ENCODE results near the gene CNBP.

CNBP gene

DNA sequence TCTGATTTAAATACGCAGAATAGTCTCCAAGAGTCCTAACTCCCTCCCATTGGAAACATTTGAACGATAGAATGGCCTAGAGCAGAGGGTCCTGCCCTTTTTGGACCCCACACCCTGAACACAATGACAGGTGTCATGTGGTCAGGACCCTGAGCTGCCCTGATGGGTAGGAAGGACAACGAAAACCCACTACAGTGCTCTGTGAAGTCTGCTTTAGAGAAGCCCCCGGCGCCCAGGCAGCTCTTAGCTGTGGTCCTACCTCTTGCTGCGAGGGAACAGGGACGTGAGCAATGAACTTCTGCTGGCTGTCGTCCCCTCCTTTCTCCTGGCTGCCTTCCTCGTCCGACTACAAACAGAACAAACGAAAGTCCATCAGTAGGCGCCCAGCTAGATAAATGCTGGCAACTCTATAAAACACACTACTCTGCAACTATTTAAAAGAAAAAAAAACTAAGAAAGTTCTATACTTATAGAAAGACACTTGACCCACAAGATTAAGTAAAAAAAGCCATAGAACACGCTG, 53.3 kb downstream of the CNBP start:
- DNase-seq: no peak

DNA sequence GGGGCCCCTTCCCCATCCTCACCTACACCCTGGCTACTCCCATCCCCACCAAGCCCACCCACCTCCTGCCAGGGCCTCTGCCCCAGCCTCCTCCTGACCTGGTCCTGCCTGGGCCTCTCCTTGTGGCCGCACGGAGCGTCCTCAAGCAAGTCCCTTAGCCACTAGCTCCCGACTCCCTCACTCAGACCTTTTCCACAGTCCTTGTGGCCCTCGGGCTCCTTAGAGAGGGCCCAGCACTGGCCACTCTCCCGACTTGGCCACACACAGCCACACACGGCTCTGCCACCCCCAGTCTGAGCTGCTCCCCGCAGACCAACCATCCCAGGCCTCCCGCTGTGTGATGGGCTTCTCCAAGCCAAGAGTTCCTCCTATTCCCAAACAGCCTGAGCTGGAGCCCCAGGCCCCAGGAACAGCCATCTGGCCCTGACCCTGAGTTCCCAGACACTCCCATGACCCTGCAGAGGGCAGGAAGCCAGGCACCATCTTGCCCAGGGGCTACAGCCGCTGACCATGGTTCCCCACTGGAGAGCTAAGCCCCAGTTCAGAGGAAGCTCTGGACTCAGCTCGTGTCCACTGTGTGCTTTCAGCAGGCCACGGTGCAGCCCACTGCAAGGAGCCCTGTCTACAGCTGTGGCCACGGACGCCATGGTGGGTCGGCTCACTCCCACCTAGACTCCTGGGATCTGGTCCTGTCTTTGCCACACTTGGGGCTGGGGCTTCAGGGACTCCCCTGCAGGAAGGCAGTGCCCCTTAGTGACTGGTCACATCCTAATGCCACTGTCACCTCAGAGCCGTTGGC, 55.1 kb downstream of the CNBP start:
- DNase-seq: no peak

DNA sequence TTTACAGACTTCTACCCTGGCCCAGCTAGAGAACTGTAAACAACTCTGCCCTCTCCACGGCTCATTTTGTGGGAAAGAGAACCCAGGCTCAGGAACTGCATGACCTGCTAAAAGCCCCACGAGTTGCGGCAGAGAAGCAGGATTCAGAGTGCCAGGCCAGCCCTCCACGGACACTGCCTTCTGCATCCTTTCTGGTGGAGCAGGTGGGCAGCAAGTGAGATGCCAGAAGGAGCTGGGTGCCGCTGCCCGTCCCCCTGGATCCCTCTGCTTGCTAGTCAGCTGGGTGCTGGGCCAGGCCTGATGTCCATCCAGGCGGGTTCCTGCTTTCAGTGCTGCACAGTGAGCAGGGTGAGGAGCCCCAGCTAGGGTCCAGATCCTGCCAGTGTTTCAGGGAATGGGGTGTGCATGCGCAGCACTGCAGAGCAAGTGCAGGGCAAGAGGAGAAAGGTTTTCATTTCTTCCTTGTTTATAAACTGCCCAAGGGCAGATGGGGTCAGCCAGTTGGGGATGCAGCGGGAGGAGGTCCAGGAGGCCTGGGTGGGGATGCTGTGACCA, 56.9 kb downstream of the CNBP start:
- DNase-seq: no peak

DNA sequence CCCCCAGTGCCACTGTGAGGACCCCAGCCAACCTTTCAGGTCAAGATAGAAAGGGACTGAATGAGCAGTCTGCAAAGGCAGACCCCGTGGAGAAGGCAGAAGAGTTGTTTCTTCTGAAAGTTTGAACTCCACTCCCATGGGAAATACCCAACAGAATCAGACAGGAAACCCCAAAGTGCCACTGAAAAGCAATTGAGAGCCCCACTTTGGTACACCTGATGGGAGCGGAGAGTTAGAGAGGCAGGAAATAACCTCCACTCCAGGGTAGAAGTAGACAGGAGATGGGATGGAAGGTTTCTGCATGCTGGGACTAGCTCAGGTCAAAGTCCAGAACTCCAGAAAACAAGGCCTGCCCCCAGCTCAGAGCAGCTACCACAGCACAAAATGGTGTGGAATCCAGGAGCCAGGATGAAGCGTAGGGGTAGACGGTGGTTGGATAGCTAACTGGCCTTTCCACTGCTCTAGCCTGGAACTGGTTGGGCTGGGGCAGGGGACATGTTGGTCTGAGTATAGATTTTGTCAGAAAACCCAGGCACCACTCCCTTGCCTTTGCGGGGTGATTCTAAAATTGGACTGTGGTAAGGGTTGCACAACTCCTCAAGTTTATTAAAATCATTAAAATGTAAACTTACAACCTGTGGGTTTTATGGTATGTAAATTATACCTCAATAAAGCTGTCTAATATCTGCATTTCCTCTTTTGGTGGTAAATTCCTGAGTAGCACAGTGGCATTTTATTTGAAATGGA, 60.2 kb downstream of the CNBP start:
- DNase-seq: peak; percentile 16

DNA sequence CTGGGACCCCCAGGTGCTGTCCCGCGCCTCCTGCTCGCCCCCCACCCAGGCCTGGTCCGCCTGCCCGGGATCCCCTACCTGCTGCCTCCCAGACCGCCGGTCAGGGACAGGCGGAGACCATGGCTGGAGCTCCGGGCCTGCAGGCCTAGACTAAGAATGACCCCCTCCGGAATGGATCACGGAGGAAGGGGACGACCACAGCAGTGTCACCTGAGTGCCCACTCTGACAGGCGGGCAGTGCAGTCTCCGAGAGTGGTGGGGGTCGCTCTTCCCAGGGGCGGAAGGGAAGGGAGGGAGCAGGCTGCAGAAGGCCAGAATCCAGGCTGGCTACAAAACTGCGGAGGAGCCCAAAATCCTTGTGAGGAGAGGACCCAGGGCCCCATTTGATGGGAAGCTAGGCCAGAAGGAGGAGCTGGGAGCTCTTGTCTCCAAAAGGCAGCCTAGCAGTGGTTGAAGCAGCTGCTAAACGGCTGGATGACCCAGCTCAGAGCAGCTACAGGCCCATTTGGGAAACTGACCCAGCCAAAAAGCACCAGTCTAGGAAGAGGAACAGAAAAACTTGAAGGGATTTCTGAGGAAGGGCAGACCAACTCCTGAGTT, 61.2 kb downstream of the CNBP start:
- DNase-seq: peak; percentile 44

DNA sequence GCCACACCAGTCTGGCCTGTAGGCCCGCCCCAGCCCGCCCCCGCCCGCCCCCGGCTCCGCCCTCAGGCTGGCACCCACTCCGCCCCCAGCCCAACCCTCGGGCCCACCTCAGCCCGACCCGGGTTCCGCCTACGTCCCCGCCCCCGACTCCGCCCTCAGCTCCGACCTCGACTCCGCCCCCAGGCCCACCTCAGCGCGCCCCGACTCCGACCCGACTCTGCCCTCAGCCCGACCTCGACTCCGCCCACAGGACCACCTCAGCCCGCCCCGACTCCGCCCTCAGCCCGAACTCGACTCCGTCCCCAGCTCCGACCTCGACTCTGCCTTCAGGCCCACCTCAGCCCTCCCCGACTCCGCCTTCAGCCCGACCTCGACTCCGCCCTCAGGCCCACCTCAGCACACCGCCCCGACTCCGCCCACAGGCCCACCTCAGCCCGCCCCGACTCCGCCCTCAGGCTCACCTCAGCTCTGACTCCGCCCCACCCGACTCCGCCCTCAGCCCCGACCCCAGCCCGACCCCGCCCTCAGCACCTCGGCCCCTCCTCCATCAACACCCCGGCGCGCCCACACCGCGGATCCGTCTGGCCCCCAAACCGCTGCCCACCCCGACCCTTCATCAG, 61.8 kb downstream of the CNBP start, which contains the start of gene RAB43:
RAB43 (minus strand) TSS at position 13 of the 620 bp plus-strand sequence. CDS start 315 bp downstream, outside the sequence.
- DNase-seq: peak; percentile 88

DNA sequence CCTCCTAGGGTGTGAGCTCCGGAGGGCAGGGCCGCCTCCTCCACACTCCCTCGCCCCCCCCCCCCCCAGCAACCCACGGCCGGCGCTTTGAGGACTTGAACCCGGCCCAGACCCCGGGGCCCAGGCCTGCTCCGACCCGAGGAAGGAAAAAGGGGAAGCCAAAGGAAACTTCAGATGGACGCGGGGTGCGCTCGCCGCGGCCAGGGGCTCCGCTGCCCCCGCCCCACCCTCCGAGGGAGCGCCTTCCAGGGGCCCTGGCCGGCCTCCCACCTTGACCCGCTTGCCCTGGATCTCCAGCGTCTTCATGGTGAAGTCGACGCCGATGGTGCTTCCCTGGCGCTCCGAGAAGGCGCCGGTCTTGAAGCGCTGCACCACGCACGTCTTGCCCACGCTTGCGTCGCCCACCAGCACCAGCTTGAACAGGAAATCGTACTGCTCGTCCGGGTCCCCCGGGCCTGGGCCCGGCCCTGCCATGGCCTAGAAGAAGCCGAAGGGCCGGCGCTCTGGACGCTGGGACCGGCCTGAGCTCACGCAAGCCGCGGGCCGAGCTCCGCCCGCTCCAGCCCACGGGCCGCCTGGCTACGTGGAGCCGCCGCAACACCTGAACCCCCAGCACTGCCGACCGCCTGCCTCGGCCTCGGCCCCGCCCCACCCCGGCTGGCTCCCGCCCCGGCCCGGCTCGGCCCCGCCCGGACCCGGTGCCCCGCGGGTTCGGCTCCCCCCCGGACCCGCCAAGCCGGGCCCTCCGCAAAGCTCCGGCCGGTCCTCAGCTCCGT, 62.5 kb downstream of the CNBP start:
- DNase-seq: peak; percentile 72

DNA sequence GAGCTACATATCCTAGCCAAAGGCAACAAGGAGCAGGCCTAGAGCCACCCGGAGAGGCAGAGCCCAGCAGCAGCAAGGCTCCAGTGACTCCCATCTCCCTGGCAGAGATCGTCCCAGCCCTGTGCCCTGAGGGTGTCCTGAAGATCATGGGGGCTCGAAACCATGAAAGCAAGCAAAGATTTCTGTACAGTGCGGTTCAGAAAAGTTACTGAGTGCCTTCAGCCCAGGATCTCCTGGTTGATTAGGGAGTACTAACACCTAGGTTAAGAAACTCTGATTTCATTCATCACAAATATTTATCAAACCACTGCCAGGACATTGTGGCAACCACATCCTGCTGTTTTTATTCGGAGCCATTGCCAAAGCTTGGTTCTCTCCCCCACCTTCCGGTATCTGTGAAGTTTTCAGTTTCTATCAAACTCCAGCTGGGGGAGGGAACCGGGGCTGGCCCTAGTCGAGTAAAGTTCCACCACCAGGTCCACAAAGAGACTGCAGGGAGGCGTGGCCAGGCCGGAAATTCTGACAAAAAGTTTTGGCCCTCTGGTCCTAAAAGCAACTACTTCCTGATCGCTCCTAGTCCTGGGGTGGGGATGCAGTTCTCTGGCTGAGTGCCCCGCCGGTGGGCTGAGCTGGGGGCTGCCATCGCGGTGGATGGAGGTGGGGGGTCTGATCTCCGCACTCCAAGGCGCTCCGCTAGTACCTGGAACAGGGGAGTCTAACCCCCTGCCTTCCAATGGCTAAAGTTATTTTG, 63.3 kb downstream of the CNBP start:
- DNase-seq: peak; percentile 47

DNA sequence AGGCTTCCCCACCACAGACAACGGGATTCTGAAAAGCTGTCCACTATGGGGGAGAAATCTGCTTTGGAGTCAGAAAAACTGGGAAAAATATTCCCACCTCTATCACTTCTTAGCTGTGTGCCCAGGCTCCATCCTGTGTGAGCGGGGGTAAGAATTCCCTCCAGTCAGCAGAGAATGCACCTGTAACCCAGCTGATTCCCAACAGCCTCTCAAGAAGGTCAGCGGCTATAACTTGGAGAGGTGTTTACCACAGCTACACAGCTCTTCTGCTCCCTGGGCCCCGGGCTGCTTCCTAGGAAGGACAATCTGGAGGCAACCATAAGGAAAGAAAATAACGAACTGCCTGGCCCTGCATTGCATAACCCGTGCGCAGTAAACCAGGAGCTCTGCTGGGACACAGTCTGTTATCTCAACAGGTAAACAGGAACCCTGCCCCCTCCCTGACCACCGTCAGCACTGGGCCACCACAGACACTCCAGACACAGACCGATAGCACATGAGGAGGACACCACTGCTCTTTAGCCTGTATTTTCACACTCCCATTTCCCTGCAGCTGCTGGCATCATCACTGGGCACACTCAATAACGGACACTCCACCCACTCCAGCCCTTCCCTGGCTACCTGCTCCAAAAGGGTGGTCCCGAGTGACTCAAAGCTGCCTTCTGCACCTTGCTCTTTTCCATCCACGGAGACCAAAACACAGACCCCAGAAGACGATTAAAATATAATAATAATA, 64.2 kb downstream of the CNBP start:
- DNase-seq: no peak

DNA sequence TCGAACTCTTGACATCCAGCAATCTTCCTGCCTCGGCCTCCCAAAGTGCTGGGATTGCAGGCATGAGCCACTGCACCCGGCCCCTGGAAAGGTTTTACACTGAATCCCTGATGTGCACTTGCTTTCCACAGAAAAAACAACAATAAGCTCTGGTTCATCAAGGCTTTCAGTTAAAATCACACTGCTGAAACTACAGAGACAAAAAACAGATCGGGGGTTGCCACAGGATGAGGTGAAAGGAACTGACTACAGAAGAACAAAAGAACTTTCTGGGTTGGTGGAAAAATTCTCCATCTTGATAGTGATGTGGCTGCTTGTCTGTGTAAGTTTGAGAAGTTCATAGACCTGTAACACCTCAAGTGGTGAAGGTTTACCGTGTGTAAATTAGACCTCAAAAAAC, 65.0 kb downstream of the CNBP start:
- DNase-seq: no peak
